H9 (cell line): ENCODE data around the gene BBOX1. TPM values are rescaled to one million over a fixed set of nuclear protein-coding genes. Genes with fewer than 3 reads are reported as not detected.

Experiments used
- DNase-seq: peaks from one replicate; pipeline ENCODE4 v3.0.0-alpha.2; 2017
- H2AFZ ChIP-seq: one replicate; pipeline ENCODE4 v1.6.1; 2013; ENCODE audit warnings: mild to moderate bottlenecking, low read length, control low read depth, moderate library complexity
- H2AK5ac ChIP-seq: 2 replicates; pipeline ENCODE4 v1.6.1; 2013; ENCODE audit warnings: low read length, control low read depth, mixed read lengths; ENCODE audit not compliant: insufficient read length
- H2BK120ac ChIP-seq: one replicate; pipeline ENCODE4 v1.6.1; 2013; ENCODE audit warnings: low read depth, mild to moderate bottlenecking, low read length, control low read depth, inconsistent platforms; ENCODE audit not compliant: poor library complexity, severe bottlenecking
- H2BK12ac ChIP-seq: 2 replicates; pipeline ENCODE4 v1.6.1; 2013; ENCODE audit warnings: low read length, control low read depth, mixed read lengths, low read depth; ENCODE audit not compliant: insufficient read length
- H2BK15ac ChIP-seq: 2 replicates; pipeline ENCODE4 v1.6.1; 2013; ENCODE audit warnings: low read depth, low read length, control low read depth
- H2BK20ac ChIP-seq: one replicate; pipeline ENCODE4 v1.6.1; 2013; ENCODE audit warnings: low read depth, mild to moderate bottlenecking, low read length, control low read depth, inconsistent platforms; ENCODE audit not compliant: poor library complexity, severe bottlenecking
- H2BK5ac ChIP-seq: 2 replicates; pipeline ENCODE4 v1.6.1; 2013; ENCODE audit warnings: low read length, control low read depth, mixed read lengths; ENCODE audit not compliant: insufficient read length
- H3K14ac ChIP-seq: 2 replicates; pipeline ENCODE4 v1.6.1; 2013; ENCODE audit warnings: low read length, control low read depth; ENCODE audit not compliant: insufficient read depth
- H3K18ac ChIP-seq: 2 replicates; pipeline ENCODE4 v1.6.1; 2013; ENCODE audit warnings: low read depth, mild to moderate bottlenecking, mixed read lengths, low read length, control low read depth; ENCODE audit not compliant: insufficient read length
- H3K23ac ChIP-seq: 2 replicates; pipeline ENCODE4 v1.6.1; 2013; ENCODE audit warnings: low read length, control low read depth, mixed read lengths, low read depth; ENCODE audit not compliant: insufficient read length
- H3K23me2 ChIP-seq: 2 replicates; pipeline ENCODE4 v1.6.1; 2013; ENCODE audit warnings: low read depth, mild to moderate bottlenecking, mixed read lengths, low read length, control low read depth; ENCODE audit not compliant: insufficient read length, poor library complexity, severe bottlenecking
- H3K27ac ChIP-seq: 2 replicates; pipeline ENCODE4 v1.5.1; 2013; ENCODE audit warnings: low read length, control low read depth, mixed read lengths, low read depth; ENCODE audit not compliant: insufficient read length
- H3K27me3 ChIP-seq: 2 replicates; pipeline ENCODE4 v1.6.1; 2013; ENCODE audit warnings: low read length, control low read depth, inconsistent platforms; ENCODE audit not compliant: insufficient read depth
- H3K4ac ChIP-seq: 2 replicates; pipeline ENCODE4 v1.6.1; 2013; ENCODE audit warnings: low read depth, mild to moderate bottlenecking, control low read depth, inconsistent platforms, low read length, moderate library complexity
- H3K4me1 ChIP-seq: 2 replicates; pipeline ENCODE4 v1.6.1; 2013; ENCODE audit warnings: low read length, control low read depth, inconsistent platforms; ENCODE audit not compliant: insufficient read depth
- H3K4me2 ChIP-seq: 2 replicates; pipeline ENCODE4 v1.6.1; 2013; ENCODE audit warnings: low read length, control low read depth, mixed read lengths; ENCODE audit not compliant: insufficient read length, insufficient read depth
- H3K56ac ChIP-seq: 2 replicates; pipeline ENCODE4 v1.6.1; 2013; ENCODE audit warnings: low read depth, mild to moderate bottlenecking, mixed read lengths, low read length, control low read depth; ENCODE audit not compliant: insufficient read length
- H3K79me1 ChIP-seq: 2 replicates; pipeline ENCODE4 v1.6.1; 2013; ENCODE audit warnings: low read depth, mild to moderate bottlenecking, moderate library complexity, low read length, control low read depth, inconsistent platforms; ENCODE audit not compliant: insufficient read depth, poor library complexity, severe bottlenecking
- H3K79me2 ChIP-seq: 2 replicates; pipeline ENCODE4 v1.6.1; 2013; ENCODE audit warnings: low read length, control low read depth, inconsistent platforms; ENCODE audit not compliant: insufficient read depth
- H3K9ac ChIP-seq: 2 replicates; pipeline ENCODE4 v1.6.1; 2013; ENCODE audit warnings: low read length, control low read depth, mixed read lengths; ENCODE audit not compliant: insufficient read length; ENCODE audit errors: extremely low read depth
- H3K9me3 ChIP-seq: one replicate; pipeline ENCODE4 v1.6.1; 2013; ENCODE audit warnings: low read depth, low read length, inconsistent platforms; ENCODE audit not compliant: control insufficient read depth
- H3T11ph ChIP-seq: one replicate; pipeline ENCODE4 v1.6.1; 2013; ENCODE audit warnings: mild to moderate bottlenecking, low read length, control low read depth, inconsistent platforms
- H4K20me1 ChIP-seq: one replicate; pipeline ENCODE4 v1.6.1; 2013; ENCODE audit not compliant: control insufficient read depth, insufficient read length, insufficient read depth
- H4K5ac ChIP-seq: 2 replicates; pipeline ENCODE4 v1.6.1; 2013; ENCODE audit warnings: low read depth, mild to moderate bottlenecking, mixed read lengths, low read length, control low read depth; ENCODE audit not compliant: insufficient read length
- H4K8ac ChIP-seq: replicated peaks from 2 replicates; pipeline ENCODE4 v1.6.1; 2013; ENCODE audit warnings: low read length, control low read depth, mixed read lengths, low read depth; ENCODE audit not compliant: insufficient read length
- H4K91ac ChIP-seq: 2 replicates; pipeline ENCODE4 v1.6.1; 2013; ENCODE audit warnings: low read depth, mild to moderate bottlenecking, moderate library complexity, mixed read lengths, low read length, control low read depth; ENCODE audit not compliant: insufficient read length
- H3K27ac Mint-ChIP-seq, 3 experiments: 2 replicates in 2 of 3; 3 replicates in 1 of 3; pipeline ENCODE4 v1.8.0; 2020 to 2021; ENCODE audit warnings: mixed read lengths in 3 of 3, mild to moderate bottlenecking in 1 of 3, moderate library complexity in 1 of 3
- H3K27me3 Mint-ChIP-seq: 2 replicates; pipeline ENCODE4 v1.8.0; 2021; ENCODE audit warnings: low read depth, mild to moderate bottlenecking, moderate library complexity, mixed read lengths
- H3K36me3 Mint-ChIP-seq, 3 experiments: 2 replicates in 2 of 3; 3 replicates in 1 of 3; pipeline ENCODE4 v1.8.0; 2020 to 2021; ENCODE audit warnings: low read depth in 3 of 3, mixed read lengths in 3 of 3; ENCODE audit not compliant: insufficient read depth in 1 of 3
- H3K4me1 Mint-ChIP-seq, 2 experiments: 2 replicates each; pipeline ENCODE4 v1.8.0; 2020; ENCODE audit warnings: mixed read lengths in 2 of 2
- H3K4me3 Mint-ChIP-seq, 2 experiments: 2 replicates in 1 of 2; 3 replicates in 1 of 2; pipeline ENCODE4 v1.8.0; 2020 to 2021; ENCODE audit warnings: mild to moderate bottlenecking in 2 of 2, mixed read lengths in 2 of 2, moderate library complexity in 1 of 2
- H3K9me3 Mint-ChIP-seq, 2 experiments: 2 replicates in 1 of 2; 3 replicates in 1 of 2; pipeline ENCODE4 v1.8.0; 2020; ENCODE audit warnings: mild to moderate bottlenecking in 2 of 2, mixed read lengths in 2 of 2, moderate library complexity in 1 of 2
- WGBS: extraction: QIAGEN DNeasy Blood & Tissue Kit; methylation state at CpG from one replicate; pipeline ENCODE4 v1.1.7; 2013; ENCODE audit warnings: missing lambda C conversion rate, low lambda C conversion rate, mixed read lengths; ENCODE audit not compliant: insufficient read length; ENCODE audit errors: extremely low coverage; 5-methylcytosine and 5-hydroxymethylcytosine counted together
- total RNA-seq: library from RNA; stranded (reverse); gene quantifications from 2 replicates; pipeline ENCODE4 v1.2.1, GENCODE V29; 2021
- TF ChIP-seq, protein P1 (sequence below): fragments of 200-600 bp; sonication (generic); conservative IDR thresholded peaks from 3 replicates; pipeline ENCODE4 v1.8.0; 2021; ENCODE audit warnings: antibody characterized with exemption, mild to moderate bottlenecking

BBOX1 gene
- total RNA-seq, 1 experiment from 2014 or later, result not detected

DNA sequence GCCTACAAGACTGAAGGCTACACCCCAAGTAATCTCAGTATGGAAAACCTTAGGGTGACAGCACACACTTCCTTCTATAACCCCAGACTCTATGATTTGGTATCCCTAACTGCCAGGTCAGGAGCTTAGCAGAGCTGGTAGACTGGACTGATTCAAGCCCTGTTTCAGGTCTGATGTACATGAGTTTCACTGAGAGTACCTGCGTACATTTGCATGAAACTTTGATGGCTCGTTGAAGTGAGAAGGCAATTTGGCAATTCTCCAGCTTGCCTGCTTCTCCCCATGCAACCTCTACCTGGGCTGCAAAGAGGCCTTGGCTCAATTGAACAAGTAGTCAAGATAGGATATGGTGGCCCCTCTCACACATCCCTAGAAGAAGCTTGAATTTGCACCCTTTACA, 36.5 kb upstream of the BBOX1 start:
- no CpG with 5 or more reads among the region's 2 CpGs for WGBS
- H3K23me2 ChIP-seq, result no peaks in the 10 kb centered on the region
- Mint-ChIP-seq H3K9me3 (no peaks in the 10 kb centered on the region; a peak in 1 of 5 replicates), H3K27ac (no peak overlapping the region; a peak in 1 of 7 replicates), H3K27me3 (no peaks in the 10 kb centered on the region), H3K36me3 (no peaks in the 10 kb centered on the region), H3K4me3 (no peak overlapping the region), H3K4me1 (no peaks in the 10 kb centered on the region)
- H3K9ac ChIP-seq, result no peak overlapping the region
- H4K20me1 ChIP-seq, result no peaks in the 10 kb centered on the region
- H3K27ac ChIP-seq, result no peak overlapping the region
- no peak overlapping the region for H2AK5ac ChIP-seq
- no peak overlapping the region for H4K8ac ChIP-seq
- H2BK15ac ChIP-seq, result no peak overlapping the region
- no peak overlapping the region for H3K18ac ChIP-seq
- H2BK12ac ChIP-seq, result no peak overlapping the region
- TF ChIP-seq, protein P1, sequence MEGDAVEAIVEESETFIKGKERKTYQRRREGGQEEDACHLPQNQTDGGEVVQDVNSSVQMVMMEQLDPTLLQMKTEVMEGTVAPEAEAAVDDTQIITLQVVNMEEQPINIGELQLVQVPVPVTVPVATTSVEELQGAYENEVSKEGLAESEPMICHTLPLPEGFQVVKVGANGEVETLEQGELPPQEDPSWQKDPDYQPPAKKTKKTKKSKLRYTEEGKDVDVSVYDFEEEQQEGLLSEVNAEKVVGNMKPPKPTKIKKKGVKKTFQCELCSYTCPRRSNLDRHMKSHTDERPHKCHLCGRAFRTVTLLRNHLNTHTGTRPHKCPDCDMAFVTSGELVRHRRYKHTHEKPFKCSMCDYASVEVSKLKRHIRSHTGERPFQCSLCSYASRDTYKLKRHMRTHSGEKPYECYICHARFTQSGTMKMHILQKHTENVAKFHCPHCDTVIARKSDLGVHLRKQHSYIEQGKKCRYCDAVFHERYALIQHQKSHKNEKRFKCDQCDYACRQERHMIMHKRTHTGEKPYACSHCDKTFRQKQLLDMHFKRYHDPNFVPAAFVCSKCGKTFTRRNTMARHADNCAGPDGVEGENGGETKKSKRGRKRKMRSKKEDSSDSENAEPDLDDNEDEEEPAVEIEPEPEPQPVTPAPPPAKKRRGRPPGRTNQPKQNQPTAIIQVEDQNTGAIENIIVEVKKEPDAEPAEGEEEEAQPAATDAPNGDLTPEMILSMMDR, result no peak
- H3K4ac ChIP-seq, result no peak overlapping the region
- no peak overlapping the region for H3K56ac ChIP-seq
- H3K9me3 ChIP-seq, result no peaks in the 10 kb centered on the region
- no peaks in the 10 kb centered on the region for H3K4me1 ChIP-seq
- H3K4me2 ChIP-seq, result no peak overlapping the region
- H2AFZ ChIP-seq, result no peak overlapping the region
- no peak overlapping the region for H4K91ac ChIP-seq
- no peaks in the 10 kb centered on the region for H3K27me3 ChIP-seq
- H2BK20ac ChIP-seq, result no peak overlapping the region
- no peak for DNase-seq
- no peaks in the 10 kb centered on the region for H3K79me1 ChIP-seq
- no peak overlapping the region for H2BK120ac ChIP-seq
- no peak overlapping the region for H2BK5ac ChIP-seq
- H3K14ac ChIP-seq, result no peak overlapping the region
- H4K5ac ChIP-seq, result no peak overlapping the region
- H3K23ac ChIP-seq, result no peak overlapping the region
- no peaks in the 10 kb centered on the region for H3K79me2 ChIP-seq
- no peak overlapping the region for H3T11ph ChIP-seq
